H1 (cell line): ENCODE results near the gene MRPL40. TPM values are rescaled to one million over a fixed set of nuclear protein-coding genes. Genes with fewer than 3 reads are reported as not detected.

ENCODE experiments used
- CTCF ChIA-PET: fragments of 300-600 bp; sonication (Branson Sonifier 250); formaldehyde crosslinking; loops from one replicate; lab custom pipeline; 2021; ENCODE audit not compliant: partially characterized antibody; lab: Charles Lee
- POLR2A ChIA-PET: fragments of 300-600 bp; sonication (Branson Sonifier 250); formaldehyde crosslinking; loops from one replicate; lab custom pipeline; 2021; ENCODE audit warnings: inconsistent platforms; ENCODE audit not compliant: partially characterized antibody; lab: Charles Lee
- DNase-seq, 2 experiments: peaks; one replicate each; pipeline versions ENCODE4 v3.0.0 to v3.0.0-alpha.2; 2010 to 2022; ENCODE audit warnings: low spot score in 2 of 2, low read depth in 1 of 2, mixed read lengths in 1 of 2
- FAIRE-seq: peaks from 2 replicates; lab custom pipeline; 2011; peaks lifted over from hg19 to GRCh38; lab: Jason Lieb, UNC
- H2AFZ ChIP-seq: 2 replicates; pipeline ENCODE4 v1.8.1; 2012; ENCODE audit warnings: low read length, inconsistent platforms
- H2AK5ac ChIP-seq: 2 replicates; pipeline ENCODE4 v1.6.1; 2013; ENCODE audit warnings: low read depth, low read length
- H2BK120ac ChIP-seq: replicated peaks from 2 replicates; pipeline ENCODE3; 2013; ENCODE audit warnings: low read depth, low read length, inconsistent platforms
- H2BK12ac ChIP-seq: 2 replicates; pipeline ENCODE4 v1.6.1; 2013; ENCODE audit warnings: low read depth, low read length
- H2BK15ac ChIP-seq: 2 replicates; pipeline ENCODE4 v1.6.1; 2013; ENCODE audit warnings: low read length
- H2BK20ac ChIP-seq: 2 replicates; pipeline ENCODE4 v1.6.1; 2013; ENCODE audit warnings: low read length
- H2BK5ac ChIP-seq: 2 replicates; pipeline ENCODE4 v1.6.1; 2013; ENCODE audit warnings: low read depth, low read length
- H3K14ac ChIP-seq: 2 replicates; pipeline ENCODE4 v1.6.1; 2013; ENCODE audit warnings: inconsistent platforms; ENCODE audit not compliant: insufficient read length
- H3K18ac ChIP-seq: 2 replicates; pipeline ENCODE4 v1.6.1; 2013; ENCODE audit warnings: low read length; ENCODE audit errors: extremely low read depth
- H3K23ac ChIP-seq: 2 replicates; pipeline ENCODE4 v1.6.1; 2013; ENCODE audit warnings: inconsistent platforms; ENCODE audit not compliant: insufficient read length
- H3K23me2 ChIP-seq: 2 replicates; pipeline ENCODE4 v1.6.1; 2013; ENCODE audit warnings: low read depth, low read length
- H3K27ac ChIP-seq: 2 replicates; pipeline ENCODE4 v1.6.1; 2011; ENCODE audit warnings: low read depth, low read length, inconsistent platforms
- H3K27me3 ChIP-seq, 4 experiments: replicated peaks in 1 of 4; 1 replicate in 1 of 4; 2 replicates in 3 of 4; pipeline versions ENCODE4 v1.6.1 to v1.8.1; 2011 to 2013; ENCODE audit warnings: low read length in 3 of 4, mild to moderate bottlenecking in 3 of 4, inconsistent platforms in 2 of 4, mixed read lengths in 2 of 4, moderate library complexity in 1 of 4; ENCODE audit not compliant: control insufficient read depth in 3 of 4, insufficient read depth in 3 of 4; ENCODE audit errors: extremely low read depth in 1 of 4
- H3K36me3 ChIP-seq, 4 experiments: 2 replicates each; pipeline versions ENCODE4 v1.6.1 to v1.8.1; 2011 to 2013; ENCODE audit warnings: mild to moderate bottlenecking in 4 of 4, low read length in 3 of 4, moderate library complexity in 2 of 4, control low read depth in 1 of 4, inconsistent platforms in 1 of 4; ENCODE audit not compliant: insufficient read depth in 4 of 4, control insufficient read depth in 2 of 4
- H3K4ac ChIP-seq: replicated peaks from 2 replicates; pipeline ENCODE3; 2013; ENCODE audit warnings: low read length, low read depth, mixed read lengths, inconsistent platforms; ENCODE audit not compliant: insufficient read length
- H3K4me1 ChIP-seq, 4 experiments: replicated peaks in 1 of 4; 1 replicate in 1 of 4; 2 replicates in 3 of 4; pipeline versions ENCODE4 v1.6.1 to v1.8.1; 2011 to 2013; ENCODE audit warnings: low read length in 3 of 4, inconsistent platforms in 2 of 4, mixed read lengths in 1 of 4; ENCODE audit not compliant: insufficient read depth in 4 of 4, control insufficient read depth in 3 of 4
- H3K4me2 ChIP-seq, 2 experiments: 2 replicates each; pipeline versions ENCODE4 v1.6.1 to v1.8.1; 2011 to 2013; ENCODE audit warnings: low read depth in 2 of 2, low read length in 2 of 2, control low read depth in 1 of 2, inconsistent platforms in 1 of 2, mild to moderate bottlenecking in 1 of 2; ENCODE audit not compliant: insufficient read depth in 1 of 2
- H3K4me3 ChIP-seq, 4 experiments: fragments of 200-600, 300-600 bp in 1 of 4; sonication (generic), shearing (Covaris generic), sonication (Bioruptor Twin) in 1 of 4; 2 replicates each; pipeline versions ENCODE4 v1.5.1 to v1.8.1; 2011 to 2016; ENCODE audit warnings: low read length in 4 of 4, low read depth in 3 of 4, control low read depth in 2 of 4, inconsistent platforms in 2 of 4, mild to moderate bottlenecking in 2 of 4, mixed read lengths in 1 of 4, moderate library complexity in 1 of 4; ENCODE audit not compliant: insufficient read depth in 2 of 4; ENCODE audit errors: extremely low read depth in 1 of 4
- H3K56ac ChIP-seq: replicated peaks from 2 replicates; pipeline ENCODE3; 2013; ENCODE audit warnings: low read depth, mild to moderate bottlenecking, mixed read lengths, low read length, inconsistent platforms; ENCODE audit not compliant: insufficient read length
- H3K79me1 ChIP-seq: 2 replicates; pipeline ENCODE4 v1.6.1; 2013; ENCODE audit warnings: low read depth, low read length, control low read depth
- H3K79me2 ChIP-seq, 2 experiments: 2 replicates each; pipeline versions ENCODE4 v1.6.1 to v1.8.1; 2012 to 2013; ENCODE audit warnings: low read length in 2 of 2, mild to moderate bottlenecking in 2 of 2, inconsistent platforms in 1 of 2; ENCODE audit not compliant: insufficient read depth in 2 of 2, control insufficient read depth in 1 of 2
- H3K9ac ChIP-seq, 4 experiments: replicated peaks in 1 of 4; 1 replicate in 1 of 4; 2 replicates in 3 of 4; pipeline versions ENCODE4 v1.6.1 to v1.8.1; 2011 to 2013; ENCODE audit warnings: low read depth in 3 of 4, low read length in 3 of 4, control low read depth in 2 of 4, mild to moderate bottlenecking in 2 of 4, moderate library complexity in 2 of 4, inconsistent platforms in 1 of 4; ENCODE audit errors: extremely low read depth in 1 of 4
- H3K9me3 ChIP-seq, 2 experiments: 2 replicates each; pipeline versions ENCODE4 v1.6.1 to v1.8.1; 2012 to 2013; ENCODE audit warnings: mild to moderate bottlenecking in 2 of 2, moderate library complexity in 2 of 2, control low read depth in 1 of 2, inconsistent platforms in 1 of 2, low read depth in 1 of 2, low read length in 1 of 2, mixed read lengths in 1 of 2; ENCODE audit not compliant: insufficient read depth in 2 of 2
- H4K20me1 ChIP-seq, 2 experiments: replicated peaks in 1 of 2; 2 replicates each; pipeline versions ENCODE3 to v1.8.1; 2011 to 2013; ENCODE audit warnings: inconsistent platforms in 2 of 2, low read length in 2 of 2, mild to moderate bottlenecking in 1 of 2; ENCODE audit not compliant: insufficient read depth in 2 of 2, control insufficient read depth in 1 of 2
- H4K5ac ChIP-seq: 2 replicates; pipeline ENCODE4 v1.6.1; 2013; ENCODE audit warnings: low read length, low read depth, mixed read lengths, inconsistent platforms; ENCODE audit not compliant: insufficient read length
- H4K8ac ChIP-seq: 2 replicates; pipeline ENCODE4 v1.8.0; 2013; ENCODE audit warnings: mild to moderate bottlenecking, moderate library complexity, low read length, inconsistent platforms; ENCODE audit not compliant: insufficient read depth; ENCODE audit errors: extremely low read depth
- H4K91ac ChIP-seq: replicated peaks from 2 replicates; pipeline ENCODE3; 2013; ENCODE audit warnings: low read length, mixed read lengths, inconsistent platforms; ENCODE audit not compliant: insufficient read length
- CEBPB ChIP-seq: IDR thresholded peaks from 2 replicates; pipeline ENCODE4 v1.6.1; 2012; ENCODE audit warnings: low read depth, low read length
- HDAC6 ChIP-seq: IDR thresholded peaks from one replicate; pipeline ENCODE4 v1.7.1; 2012; ENCODE audit warnings: low read depth, mild to moderate bottlenecking, inconsistent platforms, low read length, moderate library complexity
- SIN3A ChIP-seq, 2 experiments: IDR thresholded peaks in 1 of 2; conservative IDR thresholded peaks in 1 of 2; 2 replicates each; pipeline ENCODE4 v1.6.1; 2011 to 2012; ENCODE audit warnings: low read length in 2 of 2, improper control_type of control experiment in 1 of 2, low read depth in 1 of 2, mild to moderate bottlenecking in 1 of 2
- WGBS, 2 experiments: shearing (Covaris generic) in 1 of 2; methylation state at CpG; one replicate each; pipeline versions ENCODE4 v1.1.6 to v1.1.7; 2013 to 2015; ENCODE audit warnings: low lambda C conversion rate in 2 of 2, mixed read lengths in 2 of 2, inconsistent platforms in 1 of 2, low coverage in 1 of 2, missing lambda C conversion rate in 1 of 2; ENCODE audit not compliant: insufficient replicate concordance in 2 of 2, insufficient coverage in 1 of 2, insufficient read length in 1 of 2; ENCODE audit errors: extremely low coverage in 1 of 2, missing lambda C conversion rate in 1 of 2; 5-methylcytosine and 5-hydroxymethylcytosine counted together
- polyA plus RNA-seq, 7 experiments: library from polyadenylated mRNA; depleted of rRNA in 3 of 7; stranded (reverse) in 5 of 7; unstranded in 2 of 7; fragments of >200 nt in 5 of 7; fragments of 200-250 nt in 2 of 7; gene quantifications; 1 replicate in 5 of 7; 2 replicates in 1 of 7; 4 replicates in 1 of 7; pipeline versions ENCODE4 v1.2.1 to v1.2.3, GENCODE V29; 2011 to 2013; ENCODE audit warnings: missing spikeins in 2 of 7, mixed read lengths in 2 of 7
- total RNA-seq: library from RNA; stranded (reverse); fragmentation: NEBNext Ultra II Directional; extraction: Animal tissue kit (Norgen Biotek cat#: 25700); gene quantifications from 2 replicates; pipeline ENCODE4 v1.2.1, GENCODE V29; 2021
- TF ChIP-seq, protein P1 (sequence below), 3 experiments: IDR thresholded peaks; 1 replicate in 2 of 3; 2 replicates in 1 of 3; pipeline versions ENCODE4 v1.5.1 to v1.6.1; 2011; ENCODE audit warnings: low read length in 3 of 3, mild to moderate bottlenecking in 3 of 3, inconsistent platforms in 2 of 3, low read depth in 1 of 3, moderate library complexity in 1 of 3; ENCODE audit not compliant: insufficient read depth in 1 of 3; ENCODE audit errors: control extremely low read depth in 1 of 3
- TF ChIP-seq, protein P2 (sequence below): IDR thresholded peaks from 2 replicates; pipeline ENCODE4 v1.6.1; 2011; ENCODE audit warnings: low read depth, mild to moderate bottlenecking, low read length; ENCODE audit not compliant: insufficient read depth
- TF ChIP-seq, protein P3 (sequence below): IDR thresholded peaks from 2 replicates; pipeline ENCODE4 v1.6.1; 2012; ENCODE audit warnings: low read length, inconsistent platforms

Gene MRPL40
- total and polyA plus RNA-seq, 2 of the 8 experiments (the other 6 are each of a cell fraction or from before 2014, with no cell fraction given) = 12.4 to 14.5 TPM

DNA sequence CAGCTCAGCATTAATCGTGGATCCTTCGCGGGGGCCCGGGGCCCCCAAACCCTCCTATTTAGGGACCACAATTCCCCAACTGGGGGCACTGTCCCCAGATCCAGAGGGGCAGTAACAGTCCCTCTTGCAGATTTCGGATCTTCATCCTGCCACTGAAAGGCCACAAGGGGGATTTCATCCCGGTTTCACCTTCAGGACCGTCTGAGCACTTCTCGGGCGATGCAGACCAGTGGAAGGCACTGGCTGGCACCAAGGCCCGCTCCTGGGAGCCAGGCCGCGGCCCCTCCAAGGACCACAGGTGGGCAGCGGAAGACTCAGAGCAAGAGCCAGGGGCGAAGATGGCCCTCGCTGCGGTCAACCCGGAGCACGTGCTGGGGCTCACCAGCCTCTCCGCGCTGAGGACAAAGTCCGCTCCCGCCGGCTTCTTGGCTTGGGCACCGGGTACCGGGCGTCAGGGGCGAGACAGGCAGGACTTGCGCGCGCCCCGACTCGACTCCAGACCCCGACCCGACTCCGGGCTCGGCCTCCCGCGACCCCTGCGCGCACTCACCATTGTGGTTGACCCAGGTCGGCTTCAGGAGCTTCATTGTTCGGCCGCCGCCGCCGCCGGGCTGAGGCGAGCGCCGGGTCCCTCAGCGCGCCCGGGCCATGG is 1.3 kb upstream of the MRPL40 start:
- Histone ChIP-seq H2AFZ (no peak overlapping the region), H3K56ac (peak overlapping the region; percentile 56), H3K27me3 (no peaks in the 10 kb centered on the region), H4K20me1 (peaks cover 15 to 24% of the 10 kb centered on the region in 2 experiments), H2BK20ac (no peak overlapping the region), H3K4ac (peak overlapping the region; percentile 47), H3K79me1 (peaks cover 12% of the 10 kb centered on the region), H2BK120ac (no peak overlapping the region), H2BK15ac (no peak overlapping the region), H2BK5ac (no peak overlapping the region), H3K14ac (no peak overlapping the region), H4K8ac (peak overlapping the region; percentile 98), H3K18ac (no peak overlapping the region), H3K4me1 (peaks cover 0 to 9% (median 4%) of the 10 kb centered on the region in 4 experiments; a peak in 5 of 7 replicates), H3K9me3 (no peaks in the 10 kb centered on the region), H3K4me3 (peak overlapping the region; percentile 73 to 86 (median 81)), H4K5ac (peak overlapping the region; percentile 41), H3K36me3 (peaks cover 3 to 11% (median 9%) of the 10 kb centered on the region in 4 experiments; a peak in 5 of 8 replicates), H3K23ac (no peak overlapping the region), H3K4me2 (peak overlapping the region; percentile 58 to 85), H2AK5ac (no peak overlapping the region; the same call in 1 of the 2 replicates), H3K23me2 (peaks cover 11% of the 10 kb centered on the region), H2BK12ac (no peak overlapping the region), H3K79me2 (peaks cover 34 to 50% of the 10 kb centered on the region in 2 experiments), H3K9ac (peak overlapping the region; percentile 74 to 98 (median 90)), H4K91ac (peak overlapping the region; percentile 40), H3K27ac (peak overlapping the region; percentile 54)
- POLR2A ChIA-PET = interaction anchor here (0.9 to 7.9 kb wide), 13 partner anchors 9 to 253 kb away, joined by 3 to 127 read pairs (median 3); partner anchors contain the start of genes C22orf39, CDC45, CLTCL1 and SLC25A1
- CTCF ChIA-PET = interaction anchor here (0.5 to 1.0 kb wide), 3 partner anchors 22 to 871 kb away, joined by 3 read pairs; no protein-coding TSS in a partner anchor
- FAIRE-seq (no peak), DNase-seq (peak in 1 of 2 experiments; percentile 67)
- WGBS, 2 experiments = 2% methylated on average over 38 of the region's 53 CpGs; no CpG with 5 or more reads in 1 of the 2 experiments
- TF ChIP-seq, protein P1, sequence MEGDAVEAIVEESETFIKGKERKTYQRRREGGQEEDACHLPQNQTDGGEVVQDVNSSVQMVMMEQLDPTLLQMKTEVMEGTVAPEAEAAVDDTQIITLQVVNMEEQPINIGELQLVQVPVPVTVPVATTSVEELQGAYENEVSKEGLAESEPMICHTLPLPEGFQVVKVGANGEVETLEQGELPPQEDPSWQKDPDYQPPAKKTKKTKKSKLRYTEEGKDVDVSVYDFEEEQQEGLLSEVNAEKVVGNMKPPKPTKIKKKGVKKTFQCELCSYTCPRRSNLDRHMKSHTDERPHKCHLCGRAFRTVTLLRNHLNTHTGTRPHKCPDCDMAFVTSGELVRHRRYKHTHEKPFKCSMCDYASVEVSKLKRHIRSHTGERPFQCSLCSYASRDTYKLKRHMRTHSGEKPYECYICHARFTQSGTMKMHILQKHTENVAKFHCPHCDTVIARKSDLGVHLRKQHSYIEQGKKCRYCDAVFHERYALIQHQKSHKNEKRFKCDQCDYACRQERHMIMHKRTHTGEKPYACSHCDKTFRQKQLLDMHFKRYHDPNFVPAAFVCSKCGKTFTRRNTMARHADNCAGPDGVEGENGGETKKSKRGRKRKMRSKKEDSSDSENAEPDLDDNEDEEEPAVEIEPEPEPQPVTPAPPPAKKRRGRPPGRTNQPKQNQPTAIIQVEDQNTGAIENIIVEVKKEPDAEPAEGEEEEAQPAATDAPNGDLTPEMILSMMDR (IDR thresholded peaks at IDR 0.05; ENCODE audit: control extremely low read depth in 1 of 3, insufficient read depth in 1 of 3, low read depth in 1 of 3, low read length in 3 of 3) = peak; percentile 20 to 35 (median 32); a peak in 3 of 4 replicates
- TF ChIP-seq, protein P2, sequence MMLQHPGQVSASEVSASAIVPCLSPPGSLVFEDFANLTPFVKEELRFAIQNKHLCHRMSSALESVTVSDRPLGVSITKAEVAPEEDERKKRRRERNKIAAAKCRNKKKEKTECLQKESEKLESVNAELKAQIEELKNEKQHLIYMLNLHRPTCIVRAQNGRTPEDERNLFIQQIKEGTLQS = no peak
- TF ChIP-seq HDAC6 (no peak), CEBPB (no peak), SIN3A (conservative IDR thresholded peaks at IDR 0.05 in 1 of 2, IDR thresholded peaks at IDR 0.05 in 1 of 2; ENCODE audit: low read depth in 1 of 2, low read length in 2 of 2) (no peak)
- TF ChIP-seq, protein P3, sequence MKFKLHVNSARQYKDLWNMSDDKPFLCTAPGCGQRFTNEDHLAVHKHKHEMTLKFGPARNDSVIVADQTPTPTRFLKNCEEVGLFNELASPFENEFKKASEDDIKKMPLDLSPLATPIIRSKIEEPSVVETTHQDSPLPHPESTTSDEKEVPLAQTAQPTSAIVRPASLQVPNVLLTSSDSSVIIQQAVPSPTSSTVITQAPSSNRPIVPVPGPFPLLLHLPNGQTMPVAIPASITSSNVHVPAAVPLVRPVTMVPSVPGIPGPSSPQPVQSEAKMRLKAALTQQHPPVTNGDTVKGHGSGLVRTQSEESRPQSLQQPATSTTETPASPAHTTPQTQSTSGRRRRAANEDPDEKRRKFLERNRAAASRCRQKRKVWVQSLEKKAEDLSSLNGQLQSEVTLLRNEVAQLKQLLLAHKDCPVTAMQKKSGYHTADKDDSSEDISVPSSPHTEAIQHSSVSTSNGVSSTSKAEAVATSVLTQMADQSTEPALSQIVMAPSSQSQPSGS = no peak
